GM12891 (cell line): ENCODE results near the gene SKIL.

Experiments
- PAX5 ChIP-seq: IDR thresholded peaks from 2 replicates; pipeline ENCODE4 v1.6.1; 2011; ENCODE audit warnings: low read length, moderate library complexity, mild to moderate bottlenecking; ENCODE audit not compliant: insufficient read depth, severe bottlenecking
- POLR2A ChIP-seq: IDR thresholded peaks from 2 replicates; pipeline ENCODE4 v1.6.1; 2011; ENCODE audit warnings: low read depth, low read length, control low read depth
- POLR2AphosphoS5 ChIP-seq: IDR thresholded peaks from 2 replicates; pipeline ENCODE4 v1.6.1; 2011; ENCODE audit warnings: low read depth, low read length, control low read depth
- POU2F2 ChIP-seq: IDR thresholded peaks from 2 replicates; pipeline ENCODE4 v1.6.1; 2011; ENCODE audit warnings: low read depth, mild to moderate bottlenecking, control low read depth, low read length, moderate library complexity
- TAF1 ChIP-seq: IDR thresholded peaks from 2 replicates; pipeline ENCODE4 v1.6.1; 2011; ENCODE audit warnings: low read depth, low read length, control low read depth

GRCh38 chr3:170358042-170359010, 811 bp downstream of the SKIL start:
- TF ChIP-seq POLR2A (no peak), POLR2AphosphoS5 (0 out of 2 replicates have a peak, but pooled peaks have one; percentile 37), POU2F2 (no peak), TAF1 (no peak), PAX5 (peak; percentile 27)
